Measurements from ENCODE around the gene STEAP2. TPM values are rescaled to one million over a fixed set of nuclear protein-coding genes. Genes with fewer than 3 reads are reported as not detected.
"Not testable (repeated sequence)": the region's sequence is repeated elsewhere in the genome, so short reads cannot be mapped to it uniquely, and the experiment has no call there.

STEAP2 gene
- total RNA-seq, 1 donor from 2014 or later: 2.3 TPM

DNA sequence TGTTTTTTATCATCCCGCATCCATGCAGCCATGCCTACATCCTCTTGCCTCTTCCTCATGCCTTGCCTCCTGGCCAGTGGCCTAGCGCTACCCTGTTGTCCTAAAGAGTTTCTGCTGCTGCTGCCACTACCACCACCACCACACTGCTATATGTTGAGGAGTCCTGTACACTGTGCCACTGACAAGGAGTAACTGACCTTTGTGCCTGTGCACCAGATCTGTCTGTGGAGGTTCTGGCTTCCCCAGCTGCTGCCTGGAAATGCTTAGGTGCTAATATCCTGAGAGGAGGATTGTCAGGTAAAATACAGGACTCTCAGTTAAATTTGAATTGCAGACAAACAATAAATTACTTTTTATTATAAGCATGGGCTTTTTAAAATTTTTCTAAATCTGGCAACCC lies 26.5 kb downstream of the STEAP2 start:
- no peak for DNase-seq

DNA sequence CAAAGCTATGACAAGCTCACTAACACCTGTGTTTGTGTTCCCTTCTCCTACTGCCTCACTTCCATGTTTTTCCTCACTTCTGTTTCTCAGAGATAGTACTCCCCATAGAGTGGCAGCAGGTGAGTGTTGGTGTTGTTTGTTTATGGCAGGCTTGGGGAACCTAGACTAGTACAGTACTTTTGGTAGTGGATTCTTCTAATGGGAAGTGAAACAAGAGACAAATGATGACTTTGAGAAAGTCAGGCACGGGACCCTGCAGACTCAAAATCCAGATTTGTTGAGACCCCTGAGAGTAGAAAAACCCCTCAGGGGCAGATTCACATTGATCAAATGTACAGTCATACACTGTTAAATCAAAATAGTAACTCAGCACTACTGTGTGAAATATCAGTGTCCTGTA lies 27.0 kb downstream of the STEAP2 start:
- no peak for DNase-seq

DNA sequence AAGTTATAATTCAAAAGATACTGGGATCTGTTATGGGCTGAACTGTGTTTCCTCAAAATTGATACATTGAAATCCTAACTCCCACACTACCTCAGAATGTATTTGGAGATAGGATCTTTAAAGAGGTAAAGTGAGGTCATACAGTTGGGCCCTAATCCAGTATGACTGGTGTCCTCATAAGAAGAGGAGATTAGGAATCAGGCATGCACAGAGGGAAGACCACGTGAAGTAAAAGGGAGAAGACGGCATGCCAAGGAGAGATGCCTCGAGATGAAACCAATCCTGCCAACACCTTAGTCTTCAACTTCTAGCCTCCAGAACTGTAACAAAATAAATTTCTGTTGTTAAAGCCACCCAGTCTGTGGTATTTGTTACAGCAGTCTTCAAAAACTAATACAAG lies 27.5 kb downstream of the STEAP2 start:
- no peak for DNase-seq

DNA sequence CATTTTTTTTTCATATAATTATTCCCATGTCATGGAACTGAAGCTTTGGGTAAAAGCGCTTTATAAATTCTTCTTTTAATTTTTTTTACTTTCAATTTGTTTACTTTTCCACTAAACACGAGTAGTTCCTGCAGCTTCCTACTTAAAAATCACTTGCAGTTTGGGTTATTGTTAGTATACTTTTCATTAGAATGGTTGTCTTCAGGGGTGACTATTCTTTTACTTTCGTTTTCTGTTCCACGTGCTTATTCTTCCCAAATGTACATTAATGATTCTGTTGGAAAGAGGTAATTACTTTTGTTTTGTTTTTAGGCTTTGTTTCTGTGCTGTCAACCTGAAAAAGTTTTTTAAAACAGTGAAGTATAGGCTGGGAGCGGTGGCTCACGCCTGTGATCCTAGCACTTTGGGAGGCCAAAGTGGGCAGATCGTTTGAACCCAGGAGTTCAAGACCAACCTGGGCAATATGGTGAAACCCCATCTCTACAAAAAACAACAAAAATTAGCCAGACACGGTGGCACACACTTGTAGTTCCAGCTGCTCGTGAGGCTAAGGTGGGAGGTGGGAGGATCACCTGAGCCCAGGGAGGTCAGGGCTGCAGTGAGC lies 28.2 kb downstream of the STEAP2 start:
- no peak for DNase-seq

DNA sequence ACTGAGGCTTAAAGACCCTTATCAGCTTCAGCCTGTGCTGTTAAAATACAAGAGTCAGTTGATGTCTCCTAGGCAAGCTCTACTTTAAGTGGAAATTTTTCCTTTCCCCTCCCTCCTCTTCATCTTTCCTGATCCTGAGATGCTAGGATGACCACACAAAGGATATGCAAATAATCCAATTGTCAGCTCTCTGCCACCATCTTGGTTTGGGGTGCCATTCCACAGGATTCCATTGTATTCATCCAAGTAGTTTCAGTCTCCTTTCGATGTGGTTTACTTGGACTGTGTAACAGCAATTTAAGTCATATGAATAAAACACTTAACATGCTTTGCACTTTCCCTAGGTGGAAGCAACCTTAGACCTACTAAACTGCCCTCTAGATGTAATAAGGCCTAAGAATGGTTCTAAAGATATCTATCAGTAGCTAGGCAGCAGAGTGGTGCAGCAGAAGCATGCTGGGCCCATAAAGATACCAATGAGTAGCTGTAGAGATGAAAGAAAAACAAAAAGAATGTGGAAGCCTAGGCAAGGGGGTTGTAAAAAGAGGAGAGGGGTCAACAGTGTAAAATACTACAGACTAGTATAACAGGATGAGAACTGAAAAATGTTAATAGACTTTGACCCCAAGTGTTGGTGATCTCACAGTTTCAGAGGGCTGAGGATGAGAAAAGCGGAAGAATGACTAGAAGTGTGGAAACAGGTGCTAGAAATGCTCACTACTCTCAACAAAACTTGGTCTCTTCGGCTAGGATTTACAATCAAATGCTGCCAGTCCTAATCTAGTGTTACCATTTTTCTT lies 31.0 kb downstream of the STEAP2 start:
- DNase-seq: no peak

DNA sequence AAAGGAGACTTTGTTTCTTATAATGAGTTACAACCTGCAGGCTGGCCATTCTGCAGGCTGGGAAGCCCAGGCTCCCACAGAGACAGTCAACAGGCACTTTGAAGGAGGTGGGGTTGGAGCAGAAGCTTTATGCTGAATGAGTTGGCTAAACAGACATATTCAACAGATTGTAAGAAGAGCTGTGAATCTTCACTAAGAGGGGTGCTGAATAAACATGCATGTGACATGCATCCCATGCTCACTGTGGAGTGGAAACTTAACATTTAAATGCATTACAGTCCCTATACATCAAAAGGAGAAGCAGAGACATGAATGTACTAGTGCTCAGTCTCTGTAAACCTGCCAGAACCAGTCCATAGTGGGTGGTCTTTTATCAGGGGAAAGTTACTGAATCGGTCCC lies 32.0 kb downstream of the STEAP2 start:
- DNase-seq: no peak

DNA sequence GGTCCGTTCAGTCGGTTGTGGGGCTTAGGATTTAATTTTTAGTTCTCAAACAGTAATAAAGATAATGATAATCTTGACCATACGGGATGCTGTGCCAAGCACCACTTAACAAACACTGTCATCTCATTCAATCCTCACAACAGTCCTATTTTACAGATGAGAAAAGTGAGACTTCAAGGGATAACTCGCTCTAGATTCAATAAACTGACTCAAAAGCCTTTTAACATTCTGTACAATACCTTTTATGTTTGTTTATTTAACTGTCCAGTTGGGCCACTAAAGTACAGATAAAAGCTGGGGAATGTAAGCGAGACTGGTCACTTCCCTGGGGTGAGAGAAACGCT lies 33.0 kb downstream of the STEAP2 start:
- DNase-seq: no peak

DNA sequence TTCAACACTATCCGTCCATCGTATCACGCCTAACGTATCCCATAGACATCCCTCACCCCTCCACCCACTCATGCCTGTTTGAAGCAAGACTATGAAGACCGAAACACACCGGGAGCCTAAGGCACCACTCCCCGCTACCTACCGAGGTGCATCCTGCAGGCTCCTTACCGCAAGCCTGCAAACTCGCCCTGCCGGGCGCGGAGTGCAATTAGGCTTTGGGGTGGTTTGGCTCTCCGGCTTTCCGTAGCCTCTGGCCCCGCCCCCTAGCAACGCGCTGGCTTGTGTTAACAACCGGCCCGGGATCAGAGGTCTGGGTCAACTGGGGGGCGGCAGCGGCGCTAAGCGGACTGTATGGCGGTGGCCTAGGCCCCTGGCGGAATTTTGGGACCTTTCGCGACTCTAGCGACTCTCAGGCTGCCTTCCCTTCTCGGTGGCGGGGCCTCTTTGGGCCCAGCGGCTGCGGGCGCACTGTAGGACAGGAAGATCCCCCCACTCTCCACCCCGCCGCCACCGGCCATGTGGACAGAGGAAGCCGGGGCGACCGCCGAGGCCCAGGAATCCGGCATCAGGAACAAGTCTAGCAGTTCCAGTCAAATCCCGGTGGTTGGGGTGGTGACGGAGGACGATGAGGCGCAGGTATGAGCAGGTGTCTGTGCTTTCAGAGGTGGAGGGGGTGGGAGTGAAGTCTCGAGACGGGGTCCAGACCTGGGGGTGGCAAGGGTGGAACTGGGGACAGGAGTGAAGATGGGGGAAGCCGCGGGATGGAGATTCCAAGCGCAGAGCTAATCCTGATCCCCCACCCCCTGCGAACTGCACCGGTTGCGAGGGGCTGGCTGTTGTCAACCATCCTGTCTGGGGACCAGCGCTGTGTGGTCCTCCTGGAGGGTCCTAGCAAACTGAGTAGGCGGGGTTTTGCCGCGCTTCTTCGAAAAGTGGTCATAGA lies 33.6 kb downstream of the STEAP2 start, which contains the start of gene CFAP69:
CFAP69 (plus strand) TSS at position 266 of the 943 bp plus-strand sequence; CDS start at position 517, 251 bp downstream.
- peak; percentile 82 for DNase-seq

DNA sequence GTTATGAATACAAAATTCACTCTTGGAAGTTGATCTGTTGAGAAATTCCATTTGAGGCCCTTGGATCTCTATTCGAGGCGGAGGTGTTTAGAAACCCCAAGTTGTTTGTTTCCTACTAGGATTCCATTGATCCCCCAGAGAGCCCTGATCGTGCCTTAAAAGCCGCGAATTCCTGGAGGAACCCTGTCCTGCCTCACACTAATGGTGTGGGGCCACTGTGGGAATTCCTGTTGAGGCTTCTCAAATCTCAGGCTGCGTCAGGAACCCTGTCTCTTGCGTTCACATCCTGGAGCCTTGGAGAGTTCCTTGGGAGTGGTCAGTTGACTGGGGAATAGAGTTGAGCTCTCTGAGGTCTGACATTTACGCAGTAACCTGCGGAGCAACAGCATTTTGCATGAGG lies 34.6 kb downstream of the STEAP2 start:
- DNase-seq: no peak

DNA sequence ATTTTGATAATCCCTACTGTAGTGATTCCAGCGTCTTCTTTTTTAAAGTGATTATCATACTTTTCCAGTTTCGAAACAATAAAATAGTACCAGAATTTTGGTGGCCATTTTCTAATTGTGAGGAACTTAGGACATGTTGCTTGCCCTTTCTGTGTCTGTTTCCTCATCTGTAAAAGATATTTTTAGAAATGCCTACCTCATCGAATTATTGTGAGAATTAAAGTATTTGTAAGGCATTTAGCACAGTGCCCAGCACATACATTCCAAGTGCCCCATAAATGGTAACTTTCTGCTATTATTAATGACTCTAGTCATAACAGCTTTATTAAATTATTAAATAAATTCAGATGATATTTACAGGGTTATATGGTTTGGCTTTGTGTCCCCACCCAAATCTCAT lies 37.2 kb downstream of the STEAP2 start:
- no peak for DNase-seq

DNA sequence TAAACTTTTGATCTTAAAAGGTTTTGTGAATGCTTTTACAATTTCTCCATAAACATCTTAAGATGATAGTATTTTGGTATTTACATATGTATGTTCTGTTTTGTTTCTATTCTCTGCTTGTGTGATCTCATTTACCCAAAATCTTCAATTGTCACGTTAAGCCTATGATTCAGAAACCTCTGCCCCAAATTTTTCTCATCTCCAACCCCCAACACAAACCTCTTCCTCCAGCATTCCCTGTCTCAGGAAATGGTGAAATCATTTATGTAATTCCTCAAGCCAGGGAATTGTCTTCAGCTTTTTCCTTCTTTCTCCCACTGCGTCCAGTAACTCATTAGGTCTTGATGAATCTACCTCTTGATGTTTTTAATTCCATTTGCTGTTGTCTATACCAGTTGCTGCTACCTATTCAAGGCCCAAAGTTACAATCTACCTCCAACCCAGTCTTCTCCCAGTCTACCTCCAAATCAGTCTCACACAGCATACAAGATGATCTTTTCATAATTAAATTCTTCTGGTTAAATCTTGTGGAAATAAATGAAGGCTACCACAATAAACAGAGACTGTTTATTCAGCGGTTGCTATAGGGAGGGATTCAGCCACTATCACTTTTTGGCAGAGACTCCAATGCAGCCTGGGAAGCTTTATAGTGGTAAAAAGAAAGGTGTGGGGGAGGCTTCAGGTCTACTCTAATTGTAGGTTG lies 39.2 kb downstream of the STEAP2 start:
- DNase-seq: no peak

DNA sequence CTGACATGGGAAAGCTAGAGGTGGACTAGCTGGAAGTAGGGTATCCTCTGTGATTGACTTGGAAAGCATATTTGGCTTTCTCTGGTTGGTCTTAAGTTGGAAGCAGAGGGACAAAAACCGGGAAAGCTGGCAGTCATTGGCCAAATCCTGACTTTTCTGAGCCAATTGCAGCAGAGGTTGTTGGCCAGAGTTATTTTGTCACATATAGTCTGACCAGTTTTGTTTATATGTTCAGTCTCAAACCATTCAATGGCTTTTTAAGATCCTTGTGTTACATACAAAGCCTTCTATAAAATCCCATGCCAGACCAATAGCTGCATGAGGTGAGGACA lies 39.7 kb downstream of the STEAP2 start:
- no peak for DNase-seq

DNA sequence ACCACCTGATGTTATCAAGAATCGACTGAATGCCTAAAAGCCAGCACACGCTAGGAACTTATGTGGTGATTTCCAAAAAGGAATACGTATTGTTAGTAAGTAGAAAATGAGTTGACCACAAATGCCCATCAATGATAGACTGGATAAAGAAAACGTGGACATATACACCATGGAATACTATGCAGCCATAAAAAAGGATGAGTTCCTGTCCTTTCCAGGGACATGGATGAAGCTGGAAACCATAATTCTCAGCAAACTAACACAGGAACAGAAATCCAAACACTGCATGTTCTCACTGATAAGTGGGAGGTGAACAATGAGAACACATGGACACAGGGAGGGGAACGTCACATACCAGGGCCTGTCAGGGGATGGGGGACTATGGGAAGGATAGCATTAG lies 44.5 kb downstream of the STEAP2 start:
- DNase-seq: not testable (repeated sequence)

DNA sequence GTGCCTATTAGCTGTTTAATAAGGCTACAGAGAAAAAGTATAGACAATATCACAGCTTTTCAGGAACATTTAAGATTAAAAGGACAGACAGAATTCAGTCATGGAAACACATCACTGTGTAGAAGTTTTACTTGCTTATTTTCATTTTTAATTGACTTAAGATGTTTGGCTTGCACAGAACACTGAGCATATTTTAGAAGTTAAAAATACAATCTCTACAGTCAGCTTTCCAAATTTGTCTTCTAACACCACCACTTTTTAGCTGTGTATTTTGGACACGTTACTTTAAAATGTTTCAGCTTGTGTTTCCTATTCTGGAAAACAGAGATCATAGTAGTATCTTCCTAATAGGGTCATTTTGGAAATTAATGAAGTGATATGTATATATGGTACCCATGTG lies 45.2 kb downstream of the STEAP2 start:
- no peak for DNase-seq

DNA sequence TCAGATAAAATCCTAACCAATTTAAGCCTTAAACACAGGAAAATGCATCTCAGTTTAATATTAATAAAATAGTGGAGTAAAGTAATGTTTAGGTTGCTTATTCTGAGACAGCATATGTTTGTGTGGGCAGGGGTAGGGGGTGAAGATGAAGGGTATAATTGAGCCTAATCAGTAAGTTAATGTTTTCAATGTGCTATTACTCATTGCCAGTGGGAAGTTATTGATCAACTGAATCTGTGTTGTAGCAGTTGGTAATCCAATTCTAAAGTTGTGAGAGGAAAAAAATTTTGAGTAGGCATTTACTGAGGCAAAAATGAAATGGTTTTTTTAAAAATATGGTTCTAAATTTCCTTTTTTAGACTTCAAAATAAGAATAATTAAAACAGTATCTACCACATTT lies 49.9 kb downstream of the STEAP2 start:
- DNase-seq: no peak

DNA sequence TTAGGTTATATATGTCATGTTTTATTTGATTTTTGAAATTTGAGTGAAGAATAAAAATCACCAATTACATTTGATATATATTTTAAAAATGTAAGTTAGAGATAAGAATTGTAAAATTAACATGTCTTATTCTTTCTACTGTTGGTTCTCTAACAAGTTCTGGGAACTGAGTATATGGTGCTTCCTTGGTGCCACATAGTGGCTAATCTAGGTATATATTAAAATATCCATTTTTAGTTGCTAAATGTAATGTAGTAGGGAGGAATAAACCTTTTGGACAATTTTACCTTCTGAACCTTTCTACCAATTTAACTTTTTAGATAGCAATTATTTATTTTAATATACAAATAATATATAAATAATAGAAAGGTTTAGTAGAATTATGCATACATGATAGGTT lies 50.9 kb downstream of the STEAP2 start:
- no peak for DNase-seq

DNA sequence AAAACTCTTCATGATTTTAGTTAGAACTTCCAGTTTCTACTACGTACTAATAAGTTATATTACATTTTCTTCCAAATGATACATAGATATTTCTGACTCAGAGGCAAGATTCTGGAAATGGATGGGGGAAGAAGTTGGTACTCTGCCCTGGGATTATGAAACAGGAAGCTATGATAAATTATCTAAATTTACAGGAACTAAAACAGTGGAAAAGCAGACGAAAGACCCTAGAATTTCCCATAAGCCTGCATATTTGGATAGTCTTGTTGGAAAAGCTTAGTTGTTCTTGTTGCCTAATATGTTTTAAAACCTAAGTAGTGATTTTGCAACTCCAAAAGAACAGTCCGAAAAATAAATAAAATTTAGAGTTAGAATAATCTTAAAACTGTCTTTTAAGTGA lies 55.3 kb downstream of the STEAP2 start:
- no peak for DNase-seq

DNA sequence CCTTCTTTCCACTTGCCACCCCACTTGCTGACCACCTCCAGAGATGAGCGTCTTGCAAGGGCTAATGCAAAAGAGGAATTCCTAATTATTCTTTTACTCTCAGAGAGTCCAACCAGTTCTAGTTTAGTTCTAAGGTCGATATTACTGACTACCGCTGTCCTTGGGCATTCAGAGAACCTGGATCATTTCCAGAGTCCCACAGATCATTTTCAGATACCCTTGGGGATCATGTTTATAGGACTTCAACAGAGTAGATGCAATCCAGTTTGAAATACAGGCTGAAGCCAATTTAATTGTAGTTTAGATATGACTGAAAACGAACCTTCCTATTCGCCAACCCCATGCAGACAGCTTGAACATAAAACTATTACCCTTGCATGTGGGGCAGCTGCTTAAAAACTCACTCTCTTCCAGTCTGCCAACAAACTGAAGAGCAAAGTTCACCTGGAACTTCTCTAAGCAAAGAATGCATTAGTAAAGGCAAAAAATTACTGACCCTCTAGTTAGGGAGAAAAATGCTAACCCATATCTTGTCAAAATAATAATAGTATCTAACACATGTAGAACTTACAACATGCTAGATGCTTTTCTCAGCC lies 55.8 kb downstream of the STEAP2 start:
- DNase-seq: no peak

DNA sequence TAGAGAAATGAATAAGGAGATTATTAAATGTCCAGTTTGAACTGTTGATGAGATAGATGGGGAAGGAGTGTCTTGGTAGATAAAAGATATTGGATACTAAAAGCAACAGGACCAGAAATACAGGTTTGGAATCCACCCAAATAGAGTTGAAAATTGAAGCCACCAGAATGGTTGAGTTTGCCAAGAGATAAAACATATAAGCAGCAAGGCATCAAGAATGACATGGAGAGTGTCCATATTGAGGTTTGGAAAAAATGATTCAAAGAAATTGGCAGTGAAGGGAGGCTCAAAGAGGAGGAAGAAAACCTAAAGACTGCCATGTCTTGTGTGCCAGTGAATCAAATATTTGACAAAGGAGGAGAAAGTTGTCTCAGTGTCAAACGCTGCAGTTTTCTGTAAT lies 57.6 kb downstream of the STEAP2 start:
- DNase-seq: no peak

DNA sequence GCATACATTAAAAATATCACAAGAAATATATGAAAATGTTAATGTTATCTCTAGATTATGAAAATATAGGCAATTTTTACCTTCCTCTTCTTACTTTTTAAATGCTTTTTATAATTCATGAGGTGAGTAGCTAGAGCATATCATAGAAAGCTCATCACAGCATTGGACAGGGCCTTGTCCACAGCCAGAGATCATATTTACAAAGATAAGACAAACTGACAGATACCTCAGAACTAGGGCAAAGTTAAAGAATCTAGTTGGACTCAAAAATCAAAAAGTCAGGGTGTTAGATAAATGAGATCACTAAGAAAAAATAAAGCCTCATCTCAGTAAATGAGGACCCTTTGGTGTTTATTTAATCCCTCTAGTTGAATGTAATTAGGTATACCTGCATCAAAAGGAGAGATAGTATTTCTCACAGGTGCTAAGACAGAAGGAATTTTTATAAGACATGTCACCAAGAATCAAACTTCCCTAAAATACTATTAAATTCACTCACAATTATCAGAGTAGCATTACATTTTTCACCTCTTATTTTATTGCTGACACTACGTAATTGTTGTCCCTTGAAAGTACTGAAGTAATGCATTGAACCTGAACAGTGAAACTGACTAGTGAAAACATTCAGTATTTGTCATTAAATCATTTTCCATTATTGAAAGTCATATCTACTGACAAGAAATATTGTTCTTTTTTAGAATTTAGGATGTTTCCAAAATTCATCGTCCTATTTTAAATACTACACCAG lies 59.1 kb downstream of the STEAP2 start:
- no peak for DNase-seq

DNA sequence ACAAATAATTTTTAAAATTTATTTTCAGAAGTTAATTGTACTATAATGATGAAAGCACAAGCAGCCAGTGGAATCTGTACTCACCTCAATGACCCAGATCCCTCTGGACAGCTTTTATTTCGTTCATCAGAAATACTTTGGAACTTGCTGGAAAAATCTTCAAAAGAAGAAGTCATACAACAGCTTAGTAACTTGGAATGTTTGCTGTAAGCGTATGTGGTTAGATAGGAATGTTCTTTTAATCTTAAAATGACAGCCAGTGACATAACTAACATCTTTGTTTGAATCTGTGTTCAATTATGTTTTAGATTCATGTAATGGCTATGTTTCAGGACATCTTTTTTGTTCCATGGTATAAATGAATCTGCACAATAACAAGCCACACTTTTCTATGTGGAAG lies 60.2 kb downstream of the STEAP2 start:
- no peak for DNase-seq

DNA sequence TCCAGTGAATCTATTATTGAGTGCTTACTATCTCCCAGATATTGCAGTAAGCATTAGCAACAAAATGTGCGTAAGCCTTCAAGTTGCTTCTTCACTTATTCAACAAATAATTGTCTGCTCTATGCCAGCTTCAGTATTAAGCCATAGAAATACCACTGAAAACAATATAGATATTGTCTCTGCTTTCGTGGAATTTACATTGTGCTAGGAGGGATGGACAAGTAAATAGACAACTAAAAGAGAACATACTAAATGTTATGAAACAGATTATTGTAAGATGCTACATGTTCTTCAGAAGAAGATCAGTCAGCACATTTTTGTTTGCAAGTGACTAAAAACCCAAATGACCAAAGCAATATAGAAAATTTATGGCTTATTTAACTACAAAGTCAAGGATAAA lies 60.7 kb downstream of the STEAP2 start:
- no peak for DNase-seq
